Medulla oblongata (tissue), 1 donor: Measurements from ENCODE around the gene UBE3C.

ENCODE experiments used
- DNase-seq: peaks from one replicate; pipeline ENCODE4 v3.0.0-alpha.2; 2015; ENCODE audit errors: extremely low spot score

The UBE3C gene

GRCh38 chr7:157291404-157292080 lies 152.8 kb downstream of the UBE3C start:
- DNase-seq, result no peak

- DNase-seq, result no peak
These were observed 153.5 kb downstream of the UBE3C start for GRCh38 chr7:157292258-157292657.

- no peak for DNase-seq
These were observed 154.2 kb downstream of the UBE3C start for GRCh38 chr7:157292770-157293412.

GRCh38 chr7:157293413-157293788 lies 154.7 kb downstream of the UBE3C start:
- no peak for DNase-seq

GRCh38 chr7:157294773-157295172 lies 156.0 kb downstream of the UBE3C start:
- no peak for DNase-seq

GRCh38 chr7:157295338-157295737 lies 156.6 kb downstream of the UBE3C start:
- DNase-seq, result no peak

GRCh38 chr7:157297185-157297584 lies 158.5 kb downstream of the UBE3C start:
- no peak for DNase-seq

GRCh38 chr7:157299317-157299612 lies 160.5 kb downstream of the UBE3C start:
- DNase-seq, result no peak

- no peak for DNase-seq
These were observed 161.1 kb downstream of the UBE3C start for GRCh38 chr7:157299613-157300368.

- no peak for DNase-seq
These were observed 161.7 kb downstream of the UBE3C start for GRCh38 chr7:157300369-157300825.

GRCh38 chr7:157301610-157302120 lies 162.9 kb downstream of the UBE3C start:
- DNase-seq, result no peak

- no peak for DNase-seq
These were observed 168.4 kb downstream of the UBE3C start for GRCh38 chr7:157306846-157307838.

- DNase-seq, result peak; percentile 76
These were observed 171.4 kb downstream of the UBE3C start for GRCh38 chr7:157309988-157310668.

- no peak for DNase-seq
These were observed 172.0 kb downstream of the UBE3C start for GRCh38 chr7:157310676-157311185.

- no peak for DNase-seq
These were observed 174.2 kb downstream of the UBE3C start for GRCh38 chr7:157312941-157313340.

- DNase-seq, result no peak
These were observed 174.9 kb downstream of the UBE3C start for GRCh38 chr7:157313645-157314044.

GRCh38 chr7:157318015-157318706 lies 179.4 kb downstream of the UBE3C start:
- DNase-seq, result peak; percentile 65
